Measurements from ENCODE around the gene KRTAP10-9.
"Not testable (repeated sequence)": the region's sequence is repeated elsewhere in the genome, so short reads cannot be mapped to it uniquely, and the experiment has no call there.

KRTAP10-9 gene

DNA sequence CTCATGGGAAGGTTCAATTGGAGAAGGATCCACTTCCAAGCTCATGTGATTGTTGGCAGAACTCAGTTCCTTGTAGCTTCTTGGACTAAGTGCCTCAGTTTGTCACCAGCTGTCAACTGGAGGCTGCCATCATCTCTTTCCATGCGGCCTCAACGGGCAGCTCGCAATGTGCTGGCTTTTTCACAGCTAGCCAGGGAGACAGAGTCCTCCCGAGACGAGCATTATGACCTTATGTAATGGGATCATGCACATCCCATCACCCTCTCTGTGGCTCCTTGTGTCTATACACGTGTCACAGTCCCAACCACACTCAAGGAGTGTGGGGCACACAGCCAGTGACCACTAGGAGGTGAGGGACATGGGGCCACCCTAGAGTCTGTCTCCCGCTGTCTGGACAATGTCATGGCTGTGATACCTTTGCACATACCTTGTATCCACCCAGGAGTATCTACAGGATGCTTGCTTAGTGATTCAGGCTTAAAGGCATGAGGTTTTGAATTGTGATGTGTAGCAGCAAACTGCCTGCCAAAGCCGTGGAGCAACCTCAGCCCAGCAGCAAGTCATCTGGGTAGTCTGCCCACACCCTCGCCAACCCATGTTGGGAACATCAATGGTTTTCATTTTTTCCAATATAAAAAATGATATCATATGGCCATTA, 30.7 kb upstream of the KRTAP10-9 start:
- DNase-seq = no peak

DNA sequence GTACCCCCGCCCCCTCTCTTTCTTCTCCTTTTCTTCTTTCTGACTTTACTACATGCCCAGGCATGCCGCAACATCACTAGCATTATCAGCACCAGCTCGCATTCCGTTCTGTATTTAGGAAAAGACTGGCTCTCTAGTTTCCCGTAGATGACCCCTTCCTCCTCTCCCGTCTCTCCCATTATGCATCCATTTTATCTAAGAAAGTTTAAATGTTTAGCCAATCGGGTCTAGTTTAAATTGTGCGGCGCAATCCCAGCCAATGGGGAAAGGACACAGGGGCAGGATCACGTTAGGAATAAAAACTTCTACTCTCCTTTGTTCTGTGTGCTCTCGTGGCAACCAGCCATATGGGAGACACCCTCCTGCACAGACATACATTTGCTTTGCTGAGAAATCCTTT, 28.8 kb upstream of the KRTAP10-9 start:
- DNase-seq = no peak

GRCh38 chr21:44599264-44600029, 27.4 kb upstream of the KRTAP10-9 start:
- no peak for DNase-seq

GRCh38 chr21:44600118-44600978, 26.5 kb upstream of the KRTAP10-9 start, which contains the start of gene KRTAP10-7:
TSS of gene KRTAP10-7 (plus strand) at chr21:44600597. CDS start at chr21:44600622, 25 bp downstream.
- not testable (repeated sequence) for DNase-seq

DNA sequence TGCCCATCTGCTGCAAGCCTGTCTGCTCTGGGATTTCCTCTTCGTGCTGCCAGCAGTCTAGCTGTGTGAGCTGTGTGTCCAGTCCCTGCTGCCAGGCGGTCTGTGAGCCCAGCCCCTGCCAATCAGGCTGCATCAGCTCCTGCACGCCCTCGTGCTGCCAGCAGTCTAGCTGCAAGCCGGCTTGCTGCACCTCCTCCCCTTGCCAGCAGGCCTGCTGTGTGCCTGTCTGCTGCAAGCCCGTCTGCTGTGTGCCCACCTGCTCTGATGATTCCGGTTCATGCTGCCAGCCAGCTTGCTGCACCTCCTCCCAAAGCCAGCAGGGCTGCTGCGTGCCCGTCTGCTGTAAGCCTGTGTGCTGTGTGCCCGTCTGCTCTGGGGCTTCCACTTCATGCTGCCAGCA, 25.8 kb upstream of the KRTAP10-9 start:
- not testable (repeated sequence) for DNase-seq

DNA sequence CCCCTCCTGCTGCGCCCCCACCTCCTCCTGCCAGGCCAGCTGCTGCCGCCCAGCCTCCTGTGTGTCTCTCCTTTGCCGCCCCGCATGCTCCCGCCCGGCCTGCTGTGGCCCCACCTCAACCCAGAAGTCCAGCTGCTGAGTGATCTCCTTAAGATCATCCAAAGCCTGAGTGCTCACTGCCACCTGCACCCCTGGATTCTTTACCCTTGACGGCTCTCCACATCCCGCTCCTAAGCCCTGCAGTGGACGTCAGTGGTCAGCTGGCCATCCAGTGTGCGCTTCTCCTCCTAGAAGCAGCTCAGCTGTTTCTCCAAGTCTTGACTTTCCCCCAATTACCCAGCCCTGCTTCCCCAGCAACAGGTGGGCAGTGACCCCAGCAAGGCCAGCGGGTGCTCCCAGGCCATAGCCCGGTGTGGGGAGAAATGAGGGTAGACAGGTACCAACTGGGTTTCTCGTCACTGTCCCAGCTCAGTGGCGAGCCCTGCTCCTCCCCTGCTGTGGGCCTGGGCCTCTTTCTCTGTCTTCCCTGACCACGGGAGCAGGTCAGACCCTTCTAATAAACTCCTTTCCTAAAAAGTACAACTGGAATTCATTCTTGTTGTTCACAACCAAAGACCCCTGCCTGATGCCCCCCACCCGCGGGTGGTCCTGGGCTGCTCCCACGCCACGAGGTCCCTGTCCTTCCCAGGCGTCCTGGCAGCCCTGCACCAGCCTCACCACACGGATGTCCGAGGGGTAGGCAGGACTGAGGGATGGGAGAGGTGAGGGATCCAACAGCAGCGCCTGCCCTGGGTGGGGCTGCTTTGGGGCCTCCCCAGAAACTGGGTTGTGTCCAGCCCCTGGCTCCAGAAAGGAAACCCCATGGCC, 25.1 kb upstream of the KRTAP10-9 start:
- DNase-seq = no peak

- no peak for DNase-seq
Measured at GRCh38 chr21:44602463-44602850, 24.4 kb upstream of the KRTAP10-9 start.

DNA sequence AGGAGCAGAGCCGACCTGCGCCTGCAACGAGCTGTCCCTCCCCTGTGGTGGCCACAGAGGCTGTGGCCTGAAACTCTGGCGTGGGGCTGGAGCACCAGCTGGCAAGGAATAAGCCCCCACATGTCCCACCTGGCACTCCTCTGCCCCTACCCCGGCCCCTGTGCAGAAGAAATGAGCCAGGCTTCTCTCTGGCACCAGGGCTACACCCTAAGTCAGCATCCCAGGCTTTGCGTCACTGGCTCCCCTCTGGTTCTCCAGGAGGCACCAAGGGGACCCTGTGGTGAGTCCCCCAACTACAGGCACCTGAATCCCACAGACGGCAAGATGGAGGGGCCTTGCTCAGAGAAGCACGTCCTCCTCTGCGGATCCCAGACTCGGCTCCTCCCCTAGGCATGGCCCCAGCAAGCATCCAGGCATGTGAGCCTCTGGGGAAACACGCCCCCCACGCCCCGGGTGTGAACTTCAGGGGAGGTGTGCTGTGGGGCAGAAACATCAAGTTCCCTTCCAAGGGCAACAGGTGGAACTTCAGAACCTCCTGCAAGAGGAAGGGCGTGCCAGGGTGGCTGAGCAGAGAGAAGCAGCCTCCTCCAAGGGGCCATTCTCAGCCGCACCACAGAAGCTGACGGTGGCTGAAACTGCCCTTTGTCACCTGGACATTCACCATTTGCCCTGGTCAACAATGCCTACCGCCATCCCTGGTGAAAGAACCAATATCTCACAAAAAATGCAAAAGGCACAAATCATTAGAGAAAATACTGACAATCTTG, 23.6 kb upstream of the KRTAP10-9 start:
- no peak for DNase-seq

DNA sequence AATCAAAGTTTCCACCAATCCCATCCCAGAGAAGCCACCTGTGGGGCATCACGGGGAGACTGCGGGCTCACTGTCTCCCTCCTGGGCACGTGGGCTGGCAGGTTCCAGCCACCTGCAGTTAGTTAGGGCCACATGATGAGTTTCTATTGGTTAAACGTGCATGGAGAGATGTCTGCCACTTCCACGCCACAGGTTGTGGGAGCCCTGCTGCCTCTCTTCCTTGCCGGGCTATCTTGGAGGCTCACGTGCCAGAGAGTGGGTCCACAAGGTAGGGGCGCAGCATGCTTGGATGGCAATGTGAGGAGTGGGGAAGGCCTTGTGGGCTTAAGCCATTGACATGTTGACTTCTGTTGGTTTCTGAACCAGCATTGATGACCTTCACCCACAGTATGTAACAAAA, 23.0 kb upstream of the KRTAP10-9 start:
- DNase-seq = no peak

DNA sequence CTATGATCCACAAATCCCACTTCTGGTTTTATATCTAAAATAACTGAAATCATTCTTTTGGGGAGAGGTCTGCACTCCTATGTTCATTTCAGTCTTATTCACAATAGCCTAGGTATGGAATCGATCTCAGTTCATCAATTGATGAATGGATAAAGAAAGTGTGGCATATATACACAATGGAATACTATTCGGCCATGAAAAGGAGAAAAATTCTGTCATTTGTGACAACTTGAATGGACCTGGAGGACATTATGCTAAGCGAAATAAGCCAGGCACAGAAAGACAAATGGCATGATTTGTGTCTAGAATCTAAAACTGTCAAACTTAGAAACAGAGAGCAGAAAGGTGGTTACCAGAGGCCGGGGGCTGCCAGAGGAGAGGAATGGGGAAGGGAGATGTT, 20.4 kb upstream of the KRTAP10-9 start:
- no peak for DNase-seq

- DNase-seq = no peak
Measured at GRCh38 chr21:44609193-44609592, 17.7 kb upstream of the KRTAP10-9 start.

GRCh38 chr21:44610157-44610843, 16.6 kb upstream of the KRTAP10-9 start:
- DNase-seq = not testable (repeated sequence)

DNA sequence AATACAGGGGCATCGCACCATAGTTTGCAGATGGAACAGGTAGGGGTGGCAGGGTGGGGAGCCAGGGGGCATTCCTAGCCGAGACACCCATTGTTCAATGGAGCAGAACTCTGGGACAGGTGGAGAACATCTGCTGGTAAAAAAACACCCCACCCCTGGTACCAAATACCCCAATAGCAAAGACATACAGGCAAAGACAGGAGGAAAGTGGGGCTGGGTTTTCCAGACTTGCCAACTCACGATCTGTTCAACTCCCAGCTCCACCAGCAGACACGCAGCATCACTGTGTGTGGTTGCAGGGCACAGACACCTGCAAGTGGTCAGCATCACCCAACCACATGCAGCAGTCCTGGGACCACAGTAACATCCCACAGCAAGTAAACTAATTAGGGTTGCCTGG, 15.3 kb upstream of the KRTAP10-9 start:
- no peak for DNase-seq

GRCh38 chr21:44612029-44612486, 14.8 kb upstream of the KRTAP10-9 start, which contains the start of gene KRTAP10-8:
TSS of gene KRTAP10-8 (plus strand) at chr21:44612079. CDS start at chr21:44612101, 22 bp downstream.
- DNase-seq = no peak

DNA sequence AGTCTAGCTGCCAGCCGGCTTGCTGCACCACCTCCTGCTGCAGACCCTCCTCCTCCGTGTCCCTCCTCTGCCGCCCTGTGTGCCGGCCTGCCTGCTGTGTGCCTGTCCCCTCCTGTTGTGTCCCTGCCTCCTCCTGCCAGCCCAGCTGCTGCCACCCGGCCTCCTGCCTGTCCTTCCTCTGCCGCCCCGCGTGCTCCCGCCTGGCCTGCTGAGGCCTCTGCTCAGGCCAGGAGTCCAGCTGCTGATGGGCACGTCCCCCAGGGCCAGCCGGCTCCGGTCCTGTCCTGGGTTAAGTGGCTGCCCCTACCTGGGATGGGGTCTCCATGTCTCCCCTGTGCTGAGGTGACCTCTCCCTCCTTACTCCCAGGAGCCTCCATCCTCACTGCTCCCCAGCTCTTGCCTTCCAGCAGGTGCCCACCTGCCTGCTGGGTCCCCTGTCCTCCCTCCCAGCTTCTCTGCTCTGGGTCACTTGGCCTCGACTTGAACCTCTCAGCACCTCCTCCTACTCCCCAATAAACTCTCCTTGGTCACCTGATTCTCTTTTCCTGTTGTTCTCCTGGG, 14.1 kb upstream of the KRTAP10-9 start:
- no peak for DNase-seq

- DNase-seq = no peak
Measured at GRCh38 chr21:44613386-44614155, 13.3 kb upstream of the KRTAP10-9 start.

DNA sequence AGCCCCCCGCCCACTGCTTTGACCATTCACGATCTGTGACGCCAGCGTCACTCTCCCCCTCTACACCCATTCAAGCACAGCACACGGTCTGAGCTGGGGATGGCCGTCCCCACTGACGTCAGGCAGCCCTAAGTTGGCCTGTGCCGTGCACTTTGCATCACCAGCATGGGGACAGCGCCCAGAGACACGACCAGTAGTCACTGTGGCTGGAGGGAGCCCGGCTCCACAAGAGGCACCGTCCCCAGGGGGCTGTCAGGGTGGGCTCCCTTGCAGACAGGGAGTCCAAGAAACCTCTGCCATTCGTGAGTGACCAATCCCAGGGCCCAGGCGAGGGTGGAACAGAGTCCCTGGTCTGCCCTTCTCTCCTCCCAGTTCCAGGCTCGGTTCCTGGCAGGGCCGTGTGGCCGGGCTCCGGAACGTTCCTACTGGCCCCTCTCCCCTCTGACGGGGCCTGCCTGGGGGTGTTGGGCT, 12.7 kb upstream of the KRTAP10-9 start:
- no peak for DNase-seq

- no peak for DNase-seq
Measured at GRCh38 chr21:44614961-44615391, 11.9 kb upstream of the KRTAP10-9 start.

- DNase-seq = no peak
Measured at GRCh38 chr21:44615466-44615865, 11.4 kb upstream of the KRTAP10-9 start.

Data from KG1 (cell line).